Stimulated activated CD4-positive, alpha-beta T cell treated with anti-CD3 and anti-CD28 coated beads, Interleukin-4, amount 100 ng/mL, for 1 hour (primary cell): ENCODE data around the gene TIFAB.

ENCODE experiments used
- DNase-seq: peaks from one replicate; pipeline ENCODE4 v3.0.0-alpha.2; 2020

TIFAB gene

DNA sequence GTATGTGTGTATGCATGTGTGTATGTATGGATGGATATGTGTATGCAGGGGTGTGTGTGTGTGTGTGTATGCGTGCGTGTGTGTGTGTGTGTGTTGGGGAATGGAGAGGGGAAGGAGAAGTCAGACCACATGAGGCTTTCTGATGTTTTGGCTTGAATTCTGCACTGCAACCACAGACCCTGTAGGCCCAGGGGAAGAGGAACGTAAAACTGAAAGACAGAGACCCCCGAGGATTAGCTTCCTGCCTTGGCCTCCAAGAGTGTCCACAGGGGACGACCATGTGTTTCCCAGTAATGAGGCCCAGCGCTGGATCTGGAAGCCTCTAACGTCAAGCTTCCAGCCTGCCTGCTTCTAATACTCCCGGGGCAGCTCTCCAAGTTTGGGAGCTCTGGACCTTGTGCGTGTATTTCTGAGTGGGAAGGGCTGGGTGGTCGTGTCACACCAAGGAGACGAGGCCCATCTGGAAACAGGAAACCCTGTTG is 10.8 kb downstream of the TIFAB start:
- DNase-seq, result no peak

DNA sequence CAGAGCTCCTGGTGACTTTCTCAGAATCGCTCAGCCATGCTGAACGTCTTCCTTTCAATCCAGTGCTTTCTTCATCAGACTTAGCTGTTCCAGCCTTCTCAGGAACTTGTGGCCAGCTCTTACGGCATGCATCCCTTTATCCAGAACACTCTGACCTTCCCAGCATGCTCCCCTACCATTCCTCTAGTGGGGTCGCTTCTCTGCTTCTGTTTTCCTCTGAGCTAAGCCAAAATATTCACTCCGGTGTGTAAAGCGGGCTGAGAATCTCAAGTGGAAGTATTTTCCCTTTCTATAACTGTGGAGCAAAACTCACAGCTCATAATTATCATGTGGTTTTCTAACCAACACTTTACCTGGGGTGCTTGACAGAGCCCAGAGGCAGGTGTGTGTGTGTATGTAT is 11.2 kb downstream of the TIFAB start:
- no peak for DNase-seq

DNA sequence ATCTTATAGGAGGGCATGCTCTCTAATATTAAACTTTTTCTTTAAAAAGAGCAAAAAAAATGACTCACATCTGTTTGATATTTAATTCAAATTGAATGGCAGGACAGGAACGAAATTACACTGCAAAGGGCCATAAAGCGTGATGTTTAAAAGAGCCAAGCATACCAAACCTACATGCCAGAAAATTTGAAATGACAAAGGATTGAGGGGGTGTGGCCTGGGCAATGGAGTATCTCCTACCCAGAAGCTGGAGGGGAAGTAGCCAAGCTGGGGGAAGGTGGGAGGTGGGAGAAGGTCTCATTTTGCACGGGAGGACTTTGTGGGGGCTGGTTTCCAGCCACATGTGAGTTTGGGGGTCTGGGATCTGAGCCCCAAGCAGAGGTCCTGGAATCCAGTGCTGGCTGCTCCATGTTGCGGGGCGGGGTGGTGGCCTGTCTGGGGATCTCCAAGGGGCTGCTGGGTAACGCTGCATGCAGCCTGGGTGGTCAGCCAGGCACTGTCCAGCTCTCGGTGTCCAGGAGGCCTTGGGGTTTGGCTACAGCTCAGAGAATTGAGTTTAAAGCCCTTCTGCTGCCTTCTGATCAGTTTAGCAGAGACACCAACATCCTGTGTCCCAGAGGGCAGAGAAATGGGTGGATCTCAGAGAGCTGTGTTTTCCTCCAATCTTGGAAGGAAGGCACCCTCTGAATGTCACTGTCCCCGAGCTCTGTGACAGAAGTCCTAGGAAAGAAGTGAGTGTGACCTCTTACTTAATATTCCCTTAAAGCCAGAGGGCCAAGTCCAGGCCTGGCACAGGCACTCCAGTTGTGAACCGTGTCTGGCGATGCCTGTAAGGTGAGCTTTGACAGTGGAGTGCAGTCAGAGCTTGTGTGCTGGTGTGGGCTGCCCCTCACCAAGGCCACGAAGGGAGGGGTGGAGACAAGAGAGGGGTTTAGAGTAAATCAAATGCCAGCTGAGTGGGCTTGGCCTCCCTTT is 12.6 kb downstream of the TIFAB start:
- no peak for DNase-seq

DNA sequence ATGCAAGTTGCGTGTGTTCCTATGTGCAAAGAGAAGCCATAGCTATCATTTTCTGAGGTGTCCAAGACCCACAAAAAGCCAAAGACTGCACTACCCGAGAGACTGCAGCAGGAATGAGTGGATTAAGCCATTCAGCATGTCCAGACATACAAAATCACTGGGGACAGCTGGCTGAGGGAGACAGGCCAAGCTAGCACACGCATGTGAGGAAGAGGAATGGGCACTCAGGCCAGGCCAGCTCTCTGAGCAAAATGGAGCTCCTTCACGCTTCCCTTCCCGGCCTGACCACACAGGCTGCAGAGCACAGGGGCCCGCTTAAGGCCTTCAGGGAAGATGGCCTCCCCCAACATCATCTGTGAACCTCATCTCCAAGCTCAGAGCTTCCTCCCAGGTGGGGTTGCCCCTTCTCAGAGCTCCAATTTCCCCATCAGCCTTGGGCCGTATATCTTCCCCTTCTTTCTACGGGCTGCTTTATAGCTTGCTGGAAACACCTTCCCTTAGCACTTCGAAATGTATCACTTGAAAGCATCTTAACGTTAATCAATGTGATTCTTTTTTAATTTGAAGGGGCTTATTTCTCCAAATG is 13.4 kb downstream of the TIFAB start:
- no peak for DNase-seq

DNA sequence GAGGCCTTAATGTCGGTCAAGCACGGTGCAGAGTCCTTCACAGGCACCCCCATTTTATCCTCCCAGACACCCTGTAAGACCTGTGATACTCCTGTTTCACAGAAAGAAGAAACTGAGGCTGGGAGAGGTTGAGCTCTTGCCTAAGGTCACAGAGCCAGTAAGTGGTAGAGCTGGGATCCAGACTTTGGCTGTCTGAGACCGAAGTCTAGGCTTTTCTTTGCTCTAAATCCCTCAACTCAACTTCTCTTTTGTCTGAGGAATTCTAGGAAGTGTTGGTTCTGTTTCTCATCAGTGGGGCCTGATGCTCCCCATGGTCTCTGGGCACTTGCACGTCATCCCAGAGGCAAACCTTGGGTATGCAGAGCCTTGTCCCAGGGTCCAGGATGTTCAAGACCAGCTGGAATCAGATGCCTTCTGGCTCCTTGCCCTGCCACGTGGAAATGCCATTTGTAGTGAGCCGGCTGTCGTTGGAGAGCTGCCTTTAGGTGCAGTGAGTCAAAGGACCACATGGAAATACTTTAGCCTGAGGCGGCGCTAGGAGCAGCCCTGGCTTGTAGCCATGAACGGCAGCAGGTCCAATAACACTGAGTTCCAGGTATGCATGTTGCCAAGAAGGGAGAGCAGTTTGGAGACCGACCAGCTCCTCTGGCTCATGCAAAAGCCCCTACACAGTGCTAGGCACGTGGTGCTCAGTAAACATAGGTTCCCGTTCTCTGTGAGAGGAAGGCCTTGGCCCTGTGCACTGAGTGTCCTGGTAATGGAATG is 14.2 kb downstream of the TIFAB start:
- DNase-seq, result no peak

DNA sequence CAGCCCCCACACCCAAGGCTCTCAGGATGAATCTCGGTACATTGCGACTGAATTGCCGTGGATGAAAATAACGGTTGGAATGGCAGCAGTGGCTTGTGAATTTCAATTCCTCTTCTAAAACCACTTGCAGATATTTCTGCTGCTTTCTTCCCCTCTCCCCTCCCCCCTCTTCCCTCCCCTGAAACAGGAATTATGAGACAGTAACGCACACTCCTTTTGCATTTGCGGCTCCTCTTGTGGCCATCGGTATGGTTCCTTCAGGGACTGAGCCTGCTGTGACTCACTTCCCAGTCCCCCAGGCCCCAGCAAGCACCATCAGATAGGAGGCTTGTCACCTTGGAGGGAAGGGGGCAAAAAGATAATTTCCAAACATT is 14.7 kb downstream of the TIFAB start:
- no peak for DNase-seq

DNA sequence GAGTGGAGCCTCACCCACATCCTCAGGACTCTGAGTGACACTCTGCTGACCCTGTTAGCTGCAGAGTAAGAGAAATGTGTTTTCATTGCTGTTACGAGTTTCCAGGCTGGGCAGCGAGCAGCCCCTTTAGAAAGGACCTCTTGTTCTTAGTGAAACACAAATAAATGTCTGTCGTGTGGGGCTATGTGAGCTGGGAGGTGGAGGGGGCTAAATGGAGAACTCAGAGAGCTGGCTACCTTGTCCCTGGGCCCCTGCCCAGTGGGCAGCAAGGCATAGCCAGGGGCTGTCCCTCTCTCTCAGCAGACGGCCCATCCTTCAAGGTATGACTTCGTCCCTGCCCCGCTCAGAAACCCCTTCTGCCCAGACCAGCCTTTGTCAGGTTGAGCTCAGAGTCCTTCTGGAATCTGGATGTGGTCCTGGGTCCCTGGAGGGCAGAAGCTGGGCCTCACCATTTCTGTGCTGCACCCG is 15.2 kb downstream of the TIFAB start:
- no peak for DNase-seq

DNA sequence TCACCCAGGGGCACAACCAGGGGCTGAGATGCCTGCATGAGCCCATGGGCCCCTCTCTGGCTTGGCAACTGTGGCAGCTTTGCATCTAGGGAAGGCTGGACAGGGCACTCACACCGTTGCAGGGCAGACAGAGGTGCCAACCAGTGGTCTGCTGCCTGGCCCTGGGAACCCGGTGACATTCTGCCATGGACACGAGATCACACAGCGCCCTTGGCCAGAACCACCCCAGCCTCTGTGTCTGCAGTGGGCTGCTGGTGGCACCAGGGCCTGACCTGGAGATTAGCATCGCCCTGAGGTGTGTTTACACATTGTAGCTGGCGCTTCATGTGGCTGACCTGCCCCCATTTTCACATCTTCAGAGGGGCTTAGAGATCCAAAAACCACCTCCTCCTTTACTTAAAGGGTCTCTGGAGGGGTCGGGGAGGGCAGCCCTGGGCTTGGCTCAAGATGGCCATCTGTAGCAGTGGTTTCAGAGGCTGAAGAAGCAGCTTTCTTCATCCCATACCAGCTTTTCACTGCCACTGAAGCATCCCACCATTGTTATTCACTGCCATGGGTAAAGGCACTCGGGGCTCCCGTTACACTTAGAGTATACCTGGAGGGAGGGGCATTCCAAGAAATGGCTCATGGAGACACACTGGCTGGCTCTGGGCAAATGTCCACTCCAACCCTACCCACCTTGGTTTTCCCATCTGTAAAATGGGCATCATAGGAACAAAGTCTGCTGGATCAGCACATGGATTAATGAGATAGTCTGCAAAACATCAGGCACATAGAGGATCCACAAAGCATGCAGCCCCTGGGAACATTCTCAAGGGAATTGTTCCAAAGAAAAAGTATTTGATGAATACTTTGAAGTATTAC is 16.5 kb downstream of the TIFAB start:
- no peak for DNase-seq

DNA sequence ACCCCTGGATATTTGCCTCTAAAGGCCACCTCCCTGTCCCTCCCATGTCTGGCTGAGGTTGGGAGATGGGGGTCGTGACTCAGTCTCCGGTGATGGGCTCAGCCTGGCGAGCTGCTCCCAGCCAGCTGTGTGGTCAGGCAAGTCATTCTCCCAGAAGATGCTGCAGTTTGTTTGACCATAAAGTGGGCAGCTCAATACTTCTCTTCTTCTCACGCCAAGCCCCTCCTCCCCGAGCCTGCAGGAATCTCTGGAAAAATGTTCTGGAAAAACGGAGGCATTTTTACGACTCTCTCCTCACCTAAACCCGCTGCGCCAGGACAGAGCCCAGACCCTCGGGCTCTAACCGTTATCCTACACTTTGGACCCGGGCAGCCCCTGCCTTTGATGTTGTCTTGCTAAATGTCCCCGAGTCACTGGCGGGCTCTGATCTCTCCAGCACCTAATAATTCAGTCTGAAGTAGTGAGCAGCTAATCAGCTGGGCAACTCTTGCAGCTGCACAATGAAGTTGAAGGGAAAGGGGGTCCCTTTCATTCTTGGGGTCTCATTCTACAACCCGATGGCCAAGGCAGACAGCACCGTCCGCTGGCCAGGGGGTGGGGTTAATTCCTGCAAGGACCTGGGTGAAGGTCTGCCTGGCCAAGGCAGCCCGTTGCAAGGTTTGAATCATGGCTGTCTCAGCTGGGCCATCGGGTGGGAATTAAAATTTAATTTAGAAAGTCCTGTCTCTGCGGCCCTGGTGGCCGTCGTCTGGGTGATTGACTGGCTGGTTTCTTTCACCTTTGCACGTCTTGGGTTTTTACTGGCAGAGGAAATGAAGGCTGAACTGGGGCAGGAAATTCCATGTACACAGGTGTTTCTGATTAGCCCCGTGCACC is 17.3 kb downstream of the TIFAB start:
- no peak for DNase-seq

DNA sequence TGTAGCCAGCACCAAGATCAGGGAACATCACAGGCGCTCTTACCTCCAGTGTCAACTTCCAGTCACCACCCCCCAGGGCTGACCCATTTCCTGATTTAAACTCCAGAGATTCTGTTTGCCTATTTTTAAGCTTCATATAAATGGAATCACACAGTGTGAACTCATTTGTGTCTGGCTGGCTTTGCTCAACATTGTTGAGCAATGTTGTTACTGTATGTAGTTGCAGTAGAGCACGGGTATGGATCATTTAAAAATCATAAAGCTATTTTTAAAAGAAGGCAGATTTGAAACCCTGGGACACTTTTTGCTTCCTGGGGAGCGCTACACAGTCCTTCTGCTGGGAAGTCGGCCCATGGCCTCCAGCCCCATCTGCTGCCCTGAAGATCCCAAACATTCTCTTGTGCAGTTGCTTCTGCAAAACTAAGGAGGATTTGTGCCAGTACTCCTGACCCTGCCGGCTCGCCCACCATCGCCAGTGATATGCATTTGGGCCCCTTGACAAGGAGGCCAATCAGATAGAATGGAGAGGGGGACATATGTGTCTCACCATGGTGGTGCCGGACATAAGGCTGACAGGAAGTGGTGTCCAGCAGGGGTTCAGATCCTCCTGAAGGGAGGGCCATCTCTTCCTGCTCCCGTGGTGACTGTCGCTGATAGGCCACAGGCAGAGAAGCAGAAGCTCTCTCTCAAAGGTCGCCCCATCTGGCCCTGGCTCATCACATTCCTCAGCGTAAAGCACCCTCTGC is 18.3 kb downstream of the TIFAB start:
- no peak for DNase-seq

DNA sequence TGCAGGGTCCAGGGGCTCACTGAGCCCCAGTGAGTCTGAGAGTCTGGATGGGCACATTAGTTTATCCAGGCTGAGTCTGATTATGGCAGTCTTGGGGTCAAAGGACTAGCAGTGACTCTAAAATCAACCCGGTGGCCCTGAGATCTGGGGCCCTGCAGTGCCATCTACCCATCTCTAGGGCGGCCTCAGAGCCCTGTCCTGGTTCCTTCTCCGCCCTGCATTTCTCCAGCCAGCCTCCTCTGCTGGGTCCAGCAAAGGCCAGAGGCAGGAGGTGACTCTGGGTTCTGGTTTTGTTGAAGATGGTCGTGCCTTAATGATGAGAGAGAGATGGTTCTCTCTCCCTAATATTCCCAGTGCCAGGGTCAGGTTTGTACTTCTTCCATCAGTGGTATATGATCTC is 20.0 kb downstream of the TIFAB start:
- DNase-seq, result no peak

DNA sequence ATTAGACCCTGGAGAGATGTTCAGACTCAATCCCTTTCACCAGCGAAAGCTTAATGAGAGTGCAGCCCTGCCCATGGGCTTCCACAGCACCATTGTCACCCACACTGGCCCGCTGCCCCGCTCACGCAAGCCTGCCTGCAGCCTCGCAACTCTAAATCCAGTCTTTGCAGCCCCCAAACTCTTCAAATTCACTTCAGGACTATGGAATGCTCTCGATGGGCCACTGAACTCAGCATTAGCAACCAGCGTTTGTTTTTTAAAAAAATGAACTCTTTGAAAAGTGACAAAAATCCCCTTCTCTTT is 22.1 kb downstream of the TIFAB start:
- no peak for DNase-seq

DNA sequence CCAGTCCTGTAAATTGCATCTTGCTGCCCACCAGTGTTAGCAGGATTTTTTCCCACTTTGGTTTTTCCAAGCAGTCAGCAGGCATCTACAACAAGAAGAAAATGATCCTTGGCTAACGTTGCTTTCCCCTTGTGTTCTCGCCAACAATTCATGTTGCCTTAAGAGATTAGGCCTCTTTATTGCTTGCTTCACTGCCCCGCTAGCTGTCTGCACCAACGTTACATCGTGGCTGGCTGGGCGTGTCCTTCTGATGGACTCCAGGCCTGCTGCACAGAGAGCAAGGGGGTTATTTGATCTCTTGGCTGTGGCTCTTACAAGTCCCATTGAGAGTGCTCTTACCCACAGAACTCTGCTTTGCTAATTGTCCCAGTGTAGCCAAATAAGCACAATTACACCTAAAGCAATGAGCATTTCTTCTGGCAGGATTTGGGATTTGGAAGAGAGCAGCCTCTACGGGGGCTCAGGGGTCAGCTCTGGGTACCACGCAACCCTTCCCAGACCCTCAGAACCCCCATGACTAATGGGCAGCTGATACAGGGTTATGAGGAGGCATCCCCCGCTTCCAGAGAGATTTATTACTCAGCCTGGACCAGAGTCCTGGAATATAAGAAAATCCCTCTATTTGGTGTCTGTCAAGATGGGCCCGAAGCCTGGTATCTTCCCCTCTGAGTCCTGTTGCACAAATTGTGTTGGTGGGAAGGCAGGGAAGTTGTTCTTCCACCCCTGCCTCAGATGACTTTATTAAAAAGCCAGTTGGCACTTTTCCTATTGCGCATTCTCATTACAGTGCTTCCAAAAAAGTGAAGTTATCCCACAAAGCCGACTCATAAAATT is 22.6 kb downstream of the TIFAB start:
- no peak for DNase-seq

DNA sequence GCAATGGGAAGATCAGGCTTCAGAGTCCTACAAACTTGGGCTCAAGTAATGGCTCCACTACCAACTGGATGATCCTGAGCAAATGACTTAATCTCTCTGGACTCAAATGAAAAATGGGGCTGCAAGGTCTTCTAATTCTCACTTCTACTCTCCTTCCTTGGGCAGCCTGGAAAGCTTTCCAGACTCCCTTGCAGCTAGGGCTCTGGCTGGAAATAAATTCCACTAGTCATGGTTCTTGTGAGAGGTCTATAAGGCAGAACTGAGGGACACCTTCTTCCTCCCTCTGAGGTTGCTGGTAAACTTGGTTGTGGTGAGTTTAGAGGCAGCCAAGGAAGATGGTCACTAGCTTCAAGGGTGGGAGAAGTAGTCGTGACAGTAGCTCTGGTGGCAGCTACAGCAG is 23.6 kb downstream of the TIFAB start:
- DNase-seq, result no peak

DNA sequence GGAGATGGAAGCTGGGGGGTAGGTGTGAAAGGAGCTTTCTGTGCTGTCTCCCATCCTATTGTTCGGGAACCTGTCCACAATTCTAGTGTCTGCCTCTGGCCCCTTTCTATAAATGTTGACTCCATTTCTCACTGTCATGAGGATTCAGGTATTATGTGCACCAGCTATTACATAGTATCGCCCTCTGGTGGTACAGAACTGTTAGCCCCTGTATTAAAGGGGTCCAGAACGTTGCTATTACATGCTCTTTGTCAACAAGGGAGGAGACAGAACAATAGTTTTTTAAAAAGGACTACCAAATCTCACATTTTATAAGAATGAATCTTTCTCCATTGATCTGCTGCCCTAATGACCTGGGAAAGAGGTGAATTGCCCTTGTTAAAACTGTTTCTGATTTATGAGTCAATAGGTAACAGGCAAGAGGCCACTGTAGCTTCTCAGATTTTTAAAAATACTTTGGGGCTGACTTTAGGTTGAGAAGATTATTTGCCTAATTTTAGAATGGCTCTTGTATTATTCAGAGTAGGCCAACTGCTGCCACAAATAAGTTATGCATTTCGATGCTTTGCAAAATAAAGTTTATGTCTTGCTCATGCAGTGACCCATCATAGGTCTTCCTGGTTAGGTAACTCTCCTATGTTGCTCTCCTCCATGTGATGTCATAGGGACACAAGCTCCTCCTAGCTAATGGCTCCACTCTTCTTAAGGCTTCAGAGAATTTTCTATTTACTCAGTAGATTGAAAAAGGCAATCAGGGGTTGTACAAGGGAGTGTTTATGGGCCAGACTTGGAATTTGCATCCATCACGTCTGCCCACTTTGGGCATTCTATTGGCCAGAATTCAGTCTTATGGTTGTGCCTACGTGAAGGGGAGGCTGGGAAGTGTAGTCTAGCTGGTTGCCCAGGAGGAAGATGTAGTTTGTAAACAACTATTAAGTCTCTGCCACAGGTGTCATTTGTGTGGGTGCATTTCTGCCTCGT is 25.8 kb downstream of the TIFAB start:
- no peak for DNase-seq

DNA sequence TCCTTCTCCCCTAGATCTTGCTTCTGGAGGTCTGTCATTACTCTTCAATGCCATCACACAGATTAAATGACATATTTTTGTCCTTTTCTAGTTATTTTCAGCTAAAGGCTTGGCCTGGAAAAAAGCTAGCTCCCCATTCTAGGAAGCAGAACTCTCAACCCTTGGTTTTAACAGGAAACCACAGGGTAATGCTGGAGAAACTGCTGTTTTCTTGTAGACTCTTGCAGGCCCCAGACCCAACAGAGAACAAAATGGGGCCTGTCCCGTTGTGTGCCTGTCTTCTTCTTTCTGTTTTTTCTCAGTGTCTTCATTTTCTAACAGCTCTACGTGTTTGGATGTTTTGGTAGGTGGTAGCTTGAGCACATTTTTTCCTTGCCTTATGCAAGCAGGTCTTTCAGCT is 26.5 kb downstream of the TIFAB start:
- DNase-seq, result no peak

DNA sequence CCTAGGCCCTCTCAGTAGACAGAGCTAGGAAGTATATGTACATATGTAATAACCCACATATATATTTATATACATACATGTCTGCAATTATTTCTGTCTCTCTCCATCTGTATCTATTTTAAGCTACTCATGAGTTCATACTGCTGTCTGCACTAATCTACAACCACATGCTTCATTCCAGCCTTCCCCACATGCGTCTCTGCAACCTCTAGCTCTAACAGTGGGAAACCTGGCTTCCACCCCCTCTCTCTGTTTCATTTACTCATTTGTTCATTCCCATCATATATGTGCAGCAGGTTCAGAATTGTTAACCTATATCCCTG is 28.3 kb downstream of the TIFAB start:
- DNase-seq, result no peak

DNA sequence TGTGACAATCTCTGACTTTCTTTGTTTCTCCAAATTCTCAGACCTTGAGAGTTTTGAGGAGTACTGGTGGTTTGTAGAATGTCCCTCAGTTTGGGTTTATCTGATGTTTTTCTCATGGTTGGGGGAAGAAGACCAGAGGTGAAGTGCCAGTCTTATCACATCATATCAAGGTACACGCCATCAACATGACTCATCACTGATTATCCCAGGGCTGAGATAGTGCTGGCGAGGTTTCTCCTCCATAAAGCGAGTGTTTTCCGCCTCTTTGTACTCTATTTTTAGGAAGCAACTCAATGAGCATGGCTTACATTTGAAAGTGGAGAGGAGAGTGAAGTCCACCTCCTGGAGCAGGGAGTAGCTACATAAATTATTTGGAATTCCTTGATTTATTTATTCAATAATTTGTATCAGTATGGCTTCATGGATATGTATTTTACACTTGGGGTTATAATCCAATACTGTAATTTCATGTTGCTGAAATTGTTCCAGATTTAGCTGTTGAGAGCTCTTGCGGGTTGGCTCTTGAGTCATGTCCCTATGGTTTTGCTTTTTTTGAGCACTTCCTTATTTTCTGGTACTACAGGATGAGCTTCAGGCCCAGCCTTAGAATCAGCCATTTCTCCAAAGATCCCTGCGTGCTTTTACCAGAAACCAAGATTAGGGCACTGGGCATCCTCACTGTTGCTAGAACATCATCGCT is 28.9 kb downstream of the TIFAB start:
- DNase-seq, result no peak
